GM12801 (cell line): ENCODE results near the gene MKNK1.

Experiments
- CTCF ChIP-seq: IDR thresholded peaks from one replicate; pipeline ENCODE4 v1.5.1; 2011; ENCODE audit warnings: control low read depth; ENCODE audit not compliant: insufficient read length; ENCODE audit errors: extremely low read depth

The MKNK1 gene

GRCh38 chr1:46646331-46646730 lies 42.3 kb upstream of the MKNK1 start:
- no peak for TF ChIP-seq CTCF

- no peak for TF ChIP-seq CTCF
These were observed 41.7 kb upstream of the MKNK1 start for GRCh38 chr1:46645815-46646214.

- no peak for TF ChIP-seq CTCF
These were observed 39.3 kb upstream of the MKNK1 start for GRCh38 chr1:46643368-46643775.

GRCh38 chr1:46642115-46642680 lies 38.1 kb upstream of the MKNK1 start:
- TF ChIP-seq CTCF: no peak

GRCh38 chr1:46639547-46639946 lies 35.5 kb upstream of the MKNK1 start:
- no peak for TF ChIP-seq CTCF

- no peak for TF ChIP-seq CTCF
These were observed 34.9 kb upstream of the MKNK1 start for GRCh38 chr1:46638921-46639320.

GRCh38 chr1:46637444-46638083 lies 33.5 kb upstream of the MKNK1 start:
- no peak for TF ChIP-seq CTCF
